Activated CD8-positive, alpha-beta memory T cell treated with anti-CD3 and anti-CD28 coated beads for 4 hours (primary cell): Measurements from ENCODE around the gene RPL35.

Experiments
- DNase-seq, 2 donors: peaks; one replicate each; pipeline ENCODE4 v3.0.0-alpha.2; 2020; ENCODE audit warnings: low read depth in 2 of 2

The RPL35 gene

DNA sequence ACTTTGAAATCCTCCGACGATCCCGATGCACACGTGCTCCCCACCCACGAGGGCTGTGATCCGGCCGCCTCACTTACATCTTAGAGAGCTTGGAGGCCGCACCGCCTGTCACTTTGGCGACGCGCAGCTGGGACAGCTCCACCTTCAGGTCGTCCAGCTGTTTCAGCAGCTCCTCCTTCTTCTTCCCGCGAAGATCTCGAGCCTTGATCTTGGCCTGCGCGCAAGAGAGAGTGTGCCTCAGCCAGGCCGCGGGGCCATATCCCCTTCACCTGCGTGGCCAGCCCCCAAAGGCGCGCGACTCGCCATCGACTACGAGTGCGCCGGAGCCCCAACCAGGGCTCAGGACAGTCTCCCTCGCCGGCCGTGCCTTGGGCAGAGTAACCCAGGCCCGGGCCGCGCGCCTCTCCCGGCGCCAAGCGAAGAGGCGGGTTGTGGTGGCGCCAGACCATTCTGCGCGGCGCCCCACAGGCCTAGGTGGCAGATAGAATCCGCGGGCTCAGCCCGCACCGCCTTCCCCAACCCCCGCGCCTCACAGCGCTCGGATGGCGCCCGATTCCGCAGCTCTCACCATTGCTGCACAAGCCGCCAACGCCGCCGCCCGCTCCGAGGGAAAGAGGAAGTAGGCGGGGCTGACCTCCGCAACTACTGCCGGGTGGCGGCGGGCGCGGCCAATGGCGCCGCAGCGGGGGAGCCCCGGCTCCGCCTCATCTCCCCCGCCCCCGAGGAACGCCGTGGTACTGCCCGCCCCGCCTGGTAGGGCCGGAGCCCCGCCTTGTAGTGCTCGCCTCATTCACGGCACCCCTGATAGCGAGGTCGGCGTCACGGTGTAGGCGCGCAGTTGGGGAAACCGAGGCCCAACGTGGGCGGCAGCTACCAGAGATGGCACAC is at the start of gene RPL35, which contains the start of gene ARPC5L:
Gene RPL35, minus strand, starts transcription at position 616 of the 888 bp plus-strand sequence. Its CDS starts 45 bp downstream, at position 571.
Gene ARPC5L, plus strand, starts transcription at position 789 of the 888 bp plus-strand sequence. CDS start 7,161 bp downstream, outside the sequence.
- peak; percentile 91 to 92 for DNase-seq

DNA sequence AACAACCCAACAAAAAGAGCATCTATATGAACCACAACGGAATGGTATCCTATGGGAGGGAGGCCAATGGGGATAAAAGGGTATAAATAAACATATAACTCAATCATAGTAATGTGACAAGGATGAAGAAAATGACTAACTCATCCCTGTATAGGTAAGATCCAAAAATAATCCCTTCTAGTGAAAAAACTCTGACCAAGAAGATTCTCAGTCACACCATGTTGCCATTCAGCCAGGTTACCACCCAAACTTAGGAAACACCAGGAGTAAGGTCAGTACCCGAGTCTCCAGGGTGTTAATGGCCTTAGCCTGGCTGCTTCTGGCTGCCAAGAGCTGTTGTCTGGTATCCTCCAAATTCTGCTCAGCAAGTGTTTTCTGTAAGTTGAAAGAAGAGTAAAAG is 46.3 kb upstream of the RPL35 start:
- DNase-seq = no peak

DNA sequence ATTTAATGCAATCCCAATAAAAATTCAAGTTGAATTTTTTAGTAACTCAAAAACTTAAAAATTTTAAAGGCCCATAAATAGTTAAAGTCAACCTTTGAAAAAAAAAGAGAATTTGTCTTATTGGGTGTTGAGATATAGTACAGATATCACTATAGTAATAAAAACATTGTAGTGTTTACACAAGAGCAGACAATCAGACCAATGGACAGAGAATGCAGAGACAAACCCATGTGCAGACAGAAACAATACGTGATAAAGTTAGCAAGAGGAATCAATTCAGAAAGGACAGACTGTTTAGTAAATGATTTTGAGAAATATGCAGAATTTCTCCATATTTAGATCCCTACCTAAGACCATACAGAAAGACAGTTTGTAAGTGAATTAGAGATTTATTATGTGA is 45.2 kb upstream of the RPL35 start:
- no peak for DNase-seq

DNA sequence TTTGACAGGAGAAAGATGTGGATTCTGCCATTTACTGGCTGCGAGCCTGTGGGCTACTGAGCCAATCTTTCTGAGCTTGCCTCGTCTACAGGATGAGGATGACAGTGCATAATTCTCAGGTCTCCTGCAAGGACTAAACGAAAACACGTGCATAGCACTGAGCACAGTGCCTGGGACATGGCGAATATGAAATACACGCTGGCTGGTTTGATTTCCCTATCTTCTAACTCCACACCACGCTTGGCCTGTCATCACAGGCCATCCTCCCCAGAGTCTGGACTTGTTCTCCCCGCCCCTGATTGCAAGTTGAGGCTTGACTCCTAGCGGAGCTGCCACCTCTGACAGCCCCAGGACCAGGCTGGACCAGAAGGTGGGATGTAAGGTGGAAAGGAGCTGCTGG is 38.1 kb upstream of the RPL35 start:
- DNase-seq = no peak

DNA sequence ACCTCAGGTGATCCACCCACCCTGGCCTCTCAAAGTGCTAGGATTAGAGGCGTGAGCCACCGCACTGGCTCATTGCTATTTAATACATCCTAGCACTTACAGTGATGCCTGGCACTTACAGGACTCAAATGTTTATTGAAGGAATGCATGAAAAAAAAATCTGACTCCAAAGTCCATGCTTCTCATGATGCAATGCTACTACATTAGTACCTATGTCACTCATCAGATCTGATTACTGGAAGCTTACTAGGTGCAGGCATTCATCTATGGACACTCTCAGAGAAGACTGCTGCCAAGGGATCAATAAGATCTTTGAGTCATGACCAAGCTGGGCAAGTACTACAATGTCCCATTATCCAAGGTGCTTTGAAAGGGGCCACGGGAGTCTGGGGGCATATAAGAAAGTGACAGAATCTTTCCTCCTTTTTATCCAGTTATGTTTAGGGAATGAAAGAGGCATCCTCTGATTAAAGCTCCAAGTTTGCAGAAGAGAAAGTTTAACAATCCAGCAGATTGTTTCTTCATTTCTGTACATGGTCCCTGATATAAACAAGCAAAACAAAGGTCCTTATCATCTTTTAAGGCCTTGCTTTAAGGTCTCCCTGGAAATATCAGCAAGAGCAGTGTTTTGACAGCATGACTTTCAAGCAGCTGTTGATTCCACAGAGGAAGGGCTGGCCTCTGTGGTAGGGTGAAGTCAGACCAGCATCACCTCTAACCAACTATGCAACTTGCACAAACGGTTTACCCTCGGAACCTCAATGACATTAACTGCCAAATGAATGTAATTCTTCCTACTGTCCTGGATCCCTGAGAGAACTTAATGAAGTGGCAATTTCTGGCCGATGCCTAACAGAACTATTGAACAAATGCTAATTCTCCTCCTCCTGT is 36.1 kb upstream of the RPL35 start:
- DNase-seq = no peak

DNA sequence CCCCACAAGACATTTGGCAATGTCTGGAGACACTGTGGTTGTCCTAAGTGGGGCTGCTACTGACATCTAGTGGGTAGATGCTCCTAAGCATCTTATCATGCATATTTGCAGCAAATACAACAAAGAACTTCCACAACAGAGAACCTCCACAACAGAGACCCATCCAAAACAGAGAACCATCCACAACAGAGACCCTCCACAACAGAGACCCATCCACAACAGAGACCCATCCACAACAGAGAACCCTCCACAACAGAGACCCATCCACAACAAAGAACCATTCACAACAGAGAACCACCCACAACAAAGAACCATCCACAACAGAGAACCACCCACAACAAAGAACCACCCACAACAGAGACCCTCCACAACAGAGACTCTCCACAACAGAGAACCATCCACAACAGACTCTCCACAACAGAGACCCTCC is 33.0 kb upstream of the RPL35 start:
- no peak for DNase-seq

DNA sequence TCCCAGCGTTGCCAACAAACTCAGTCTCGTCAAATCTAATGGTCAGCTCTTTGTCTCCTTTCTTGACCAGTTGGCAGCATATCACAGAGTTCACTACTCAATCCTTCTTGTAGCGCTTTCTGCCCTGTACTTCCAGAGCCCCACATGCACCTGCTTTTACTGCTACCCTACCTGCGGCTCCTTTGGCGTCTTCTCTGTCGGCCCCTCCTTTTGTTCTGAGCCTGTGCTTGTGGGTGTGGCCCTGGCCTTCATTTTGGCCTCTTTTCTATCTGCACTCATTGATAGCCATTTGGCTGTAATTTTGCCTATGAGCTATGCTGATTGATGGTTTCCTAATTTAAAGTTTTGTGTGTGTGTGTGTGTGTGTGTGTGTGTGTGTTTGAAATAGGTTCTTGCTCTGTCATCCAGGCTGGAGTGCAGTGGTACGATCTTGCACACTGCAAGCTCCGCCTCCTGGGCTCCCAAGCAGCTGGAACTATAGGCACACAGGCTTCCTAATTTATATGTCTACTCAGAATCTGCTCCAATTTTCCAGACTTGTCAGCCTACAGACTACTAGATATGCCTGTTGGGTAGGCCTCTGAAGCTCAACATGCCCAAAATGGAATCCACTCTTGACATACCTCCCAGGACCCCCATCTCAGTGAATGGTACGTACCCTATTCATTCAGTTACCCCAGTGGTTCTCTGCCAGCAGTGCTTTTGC is 32.4 kb upstream of the RPL35 start:
- no peak for DNase-seq

DNA sequence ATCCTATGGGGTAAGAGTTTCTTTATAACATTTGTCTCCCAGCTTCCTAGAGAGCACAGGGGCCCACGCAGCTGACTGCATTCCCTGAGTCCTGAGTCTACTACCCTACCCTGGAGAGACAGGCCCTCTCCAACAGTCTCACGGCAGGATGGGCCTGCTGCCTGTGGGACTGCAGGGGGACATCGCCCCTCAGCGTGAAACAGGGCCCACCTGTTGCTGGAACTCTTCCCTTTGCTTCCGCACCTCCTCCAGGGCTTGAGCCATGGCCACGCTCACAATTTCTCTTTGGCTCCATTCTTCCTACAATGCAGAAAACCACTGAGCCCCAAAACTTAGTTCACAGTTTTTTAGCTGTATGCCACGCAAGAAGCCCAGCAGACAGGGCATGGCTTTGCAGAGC is 28.4 kb upstream of the RPL35 start:
- DNase-seq = no peak

DNA sequence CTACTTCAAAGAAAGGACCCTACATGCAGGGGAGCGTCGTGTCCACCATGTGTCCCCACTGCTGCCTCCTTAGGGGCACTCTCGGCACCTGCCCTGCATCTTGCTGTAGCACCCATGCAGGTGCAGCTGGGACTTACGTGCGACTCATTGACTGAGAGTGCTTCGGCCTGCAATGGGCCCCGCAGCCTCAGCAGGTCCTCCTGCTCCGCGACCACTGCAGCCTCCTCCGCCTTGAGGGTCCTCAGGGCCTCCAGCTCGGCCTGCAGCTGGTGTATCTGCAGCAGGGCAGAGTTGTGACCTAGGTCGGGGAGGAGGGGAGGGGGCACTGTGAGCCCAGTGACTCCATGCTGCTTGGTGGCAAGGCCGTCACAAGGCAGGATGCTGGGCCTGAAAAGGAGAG is 27.2 kb upstream of the RPL35 start:
- no peak for DNase-seq

DNA sequence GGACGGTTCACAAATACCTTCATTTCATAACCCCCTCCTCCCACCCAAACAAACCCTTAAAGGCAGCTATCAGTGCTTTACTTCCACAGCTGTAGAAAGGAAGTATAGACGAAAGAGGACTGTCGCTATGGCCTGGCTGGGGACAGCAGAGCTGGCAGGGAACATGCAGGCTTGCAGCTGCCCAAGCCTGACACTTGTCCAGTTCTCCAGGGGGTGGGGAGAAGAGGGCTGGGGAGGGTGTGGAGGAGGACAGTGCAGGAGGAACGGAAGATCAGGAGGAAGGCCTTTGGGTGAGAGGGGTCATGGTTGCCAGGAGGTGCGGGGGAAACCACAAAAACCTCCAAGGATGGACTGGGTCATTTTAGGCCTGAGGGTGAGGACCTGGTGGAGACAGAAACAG is 26.1 kb upstream of the RPL35 start:
- no peak for DNase-seq

DNA sequence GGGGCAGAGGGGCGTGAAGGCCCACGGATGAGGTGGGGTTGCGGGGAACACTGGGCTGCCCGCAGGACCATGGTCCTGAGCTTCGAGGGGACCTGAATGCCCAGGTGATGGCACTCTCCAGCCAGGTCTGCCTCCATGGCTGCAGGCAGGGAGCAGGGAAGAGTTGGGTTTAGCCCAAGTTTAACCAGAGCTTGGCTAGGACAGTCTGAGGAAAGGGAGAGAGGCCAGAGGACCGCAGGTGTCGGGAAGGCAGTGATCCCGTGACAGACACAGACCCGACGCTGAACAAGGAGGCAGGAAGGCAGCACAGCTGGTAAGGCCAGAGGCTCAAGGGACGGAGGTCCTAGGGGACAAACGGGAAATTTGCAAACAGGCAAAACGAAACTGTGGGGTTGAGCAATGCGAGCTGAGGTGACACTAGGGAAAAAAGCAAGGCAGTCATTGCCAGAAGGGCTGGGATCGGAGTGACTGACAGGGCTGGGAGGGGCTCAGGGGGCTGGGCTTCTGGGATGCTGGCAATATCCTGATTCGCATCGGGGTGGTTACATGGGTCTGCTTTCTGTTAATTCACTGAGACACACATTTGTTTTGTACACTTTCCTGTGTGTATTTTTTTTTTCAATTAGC is 25.2 kb upstream of the RPL35 start:
- DNase-seq = no peak

DNA sequence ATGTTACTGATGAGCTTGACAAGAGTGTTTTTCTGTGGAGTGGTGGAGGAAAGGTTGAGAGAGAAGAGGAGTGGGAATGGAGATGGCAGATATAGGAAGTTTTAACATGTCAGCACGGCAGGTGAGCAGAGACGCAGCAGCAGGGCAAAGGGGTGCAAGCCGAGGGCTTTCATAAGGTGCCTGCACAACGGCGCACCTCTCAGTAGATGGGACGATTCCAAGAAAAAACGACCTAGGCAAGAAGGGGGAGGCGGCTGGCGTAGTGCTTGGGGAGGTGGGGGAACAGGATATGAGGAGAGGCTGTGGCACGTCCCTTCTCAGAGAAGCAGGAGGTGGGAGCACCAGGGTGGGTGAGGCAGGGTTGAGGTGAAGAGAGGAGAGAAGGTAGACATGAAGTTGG is 24.7 kb upstream of the RPL35 start:
- DNase-seq = no peak

DNA sequence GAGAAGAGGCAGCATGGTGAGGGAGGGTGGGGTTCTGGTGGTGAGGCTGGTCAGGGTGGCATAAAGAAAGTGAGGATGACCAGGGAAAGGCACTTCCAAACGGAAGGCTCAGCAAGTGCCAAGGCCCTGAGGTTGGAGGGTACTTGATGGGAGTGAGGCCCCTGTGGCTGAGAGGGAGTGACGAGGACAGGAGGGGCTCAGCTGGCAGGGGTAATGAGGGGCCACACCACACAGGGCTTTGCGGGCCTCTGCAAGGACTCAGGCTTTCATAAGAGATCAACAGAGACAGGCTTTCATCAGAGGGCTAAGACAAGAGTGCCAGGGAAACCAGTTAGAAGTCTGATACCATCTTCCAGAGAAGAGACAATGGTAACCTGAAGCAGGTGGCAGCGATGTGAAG is 23.8 kb upstream of the RPL35 start:
- DNase-seq = no peak

DNA sequence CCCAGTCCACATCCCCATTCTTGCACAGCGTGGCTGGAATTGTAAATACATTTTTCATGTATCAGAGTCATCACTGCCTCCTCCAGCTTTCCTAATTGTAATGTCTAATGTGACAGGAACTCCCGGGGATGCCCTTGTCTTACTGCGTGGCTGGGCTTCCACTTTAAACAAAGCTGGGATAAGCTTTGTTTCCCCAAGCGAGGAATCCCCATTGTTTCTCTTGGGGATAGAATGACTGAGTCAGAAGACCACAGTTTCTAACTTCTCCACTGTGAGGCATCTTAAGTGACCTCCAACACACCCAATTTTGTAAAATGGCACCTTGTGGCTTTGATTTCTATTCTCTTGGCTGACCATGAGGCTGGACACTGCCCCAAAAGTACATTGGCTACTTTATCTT is 22.6 kb upstream of the RPL35 start:
- DNase-seq = no peak

DNA sequence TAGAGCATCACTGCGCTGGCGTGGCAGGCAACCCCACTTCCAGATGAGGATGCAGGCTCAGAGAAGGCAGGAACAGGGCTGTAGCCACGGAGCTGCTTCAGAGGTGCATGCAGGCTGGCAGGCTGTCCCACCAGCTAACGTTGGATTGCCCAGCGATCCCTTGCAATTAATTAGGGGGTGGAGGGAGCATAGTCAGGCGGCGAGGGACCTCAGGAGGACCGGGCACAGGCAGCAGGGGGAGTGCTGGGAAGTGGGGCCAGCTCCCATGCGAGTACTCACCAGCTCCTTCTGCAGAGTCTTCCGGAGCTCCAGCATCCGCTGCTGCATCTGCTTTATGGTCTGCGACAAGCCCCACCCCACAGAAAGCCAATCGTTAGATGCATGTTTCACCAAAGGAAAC is 20.5 kb upstream of the RPL35 start:
- DNase-seq = no peak

DNA sequence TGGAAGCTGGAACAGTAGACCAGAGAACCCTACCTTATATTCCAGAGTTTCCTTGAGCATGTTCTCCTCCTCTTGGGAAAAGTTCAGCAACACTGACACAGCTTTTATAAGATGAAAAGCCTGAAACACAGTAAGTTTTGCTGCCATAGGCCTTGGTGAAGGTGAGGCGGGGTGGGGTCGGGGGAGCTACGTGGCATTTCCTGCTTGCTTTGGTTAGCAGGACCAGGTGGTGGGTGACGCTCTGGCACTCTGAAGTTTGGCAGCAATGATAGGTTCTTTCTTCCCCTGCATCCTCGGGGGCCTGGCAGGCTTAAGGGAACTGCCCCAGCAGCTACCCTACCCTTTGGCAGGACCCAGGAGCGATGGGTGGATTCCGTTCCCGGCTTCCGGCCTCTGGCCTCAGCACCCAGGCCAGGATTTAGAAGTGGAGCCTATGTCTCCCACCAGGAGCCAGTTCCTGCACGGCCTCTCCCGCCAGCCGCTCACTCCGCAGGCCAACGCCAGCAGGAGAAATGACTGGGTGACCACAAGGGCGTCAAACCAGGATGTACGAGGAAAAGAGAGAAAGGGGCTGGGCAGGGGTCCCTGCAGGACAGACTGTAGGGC is 19.5 kb upstream of the RPL35 start:
- DNase-seq = no peak

DNA sequence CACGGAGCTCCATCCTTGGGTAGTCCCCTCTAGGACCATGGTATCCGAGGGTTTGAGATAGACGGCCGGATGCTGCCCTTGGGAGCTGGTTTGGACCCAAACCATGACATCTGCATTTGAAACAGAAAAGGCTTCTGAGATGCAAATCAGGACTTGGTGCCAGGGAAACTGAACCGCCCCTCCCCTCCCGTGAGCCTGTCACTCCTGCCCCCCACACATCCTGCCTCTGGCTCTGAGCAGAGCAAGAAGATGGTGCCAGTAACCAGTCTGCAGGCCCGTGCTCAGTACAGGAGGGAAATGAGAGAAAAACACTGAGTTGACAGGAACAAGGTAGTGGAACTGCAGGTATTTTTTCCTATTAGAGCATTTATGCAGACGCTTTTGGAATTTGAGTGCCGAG is 18.7 kb upstream of the RPL35 start:
- DNase-seq = no peak

DNA sequence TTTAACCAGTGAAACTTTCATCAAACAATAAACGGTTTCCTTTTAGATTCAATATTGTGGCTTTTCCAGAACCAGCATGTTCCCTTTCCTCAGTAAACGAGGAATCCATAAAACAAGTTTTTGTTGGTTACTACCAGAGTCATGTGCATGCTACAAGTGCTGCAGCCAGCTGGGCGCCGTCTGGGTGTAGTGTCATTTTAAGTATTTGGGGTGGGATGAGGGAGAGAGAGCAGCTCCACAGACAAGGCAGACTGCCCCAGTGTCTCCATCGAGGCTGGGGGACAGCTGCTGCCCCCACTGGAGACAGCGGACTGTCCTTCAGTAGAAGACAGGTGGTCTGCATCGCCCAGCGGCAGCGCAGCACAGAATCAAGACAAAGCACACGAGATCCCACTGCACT is 17.5 kb upstream of the RPL35 start:
- DNase-seq = no peak

DNA sequence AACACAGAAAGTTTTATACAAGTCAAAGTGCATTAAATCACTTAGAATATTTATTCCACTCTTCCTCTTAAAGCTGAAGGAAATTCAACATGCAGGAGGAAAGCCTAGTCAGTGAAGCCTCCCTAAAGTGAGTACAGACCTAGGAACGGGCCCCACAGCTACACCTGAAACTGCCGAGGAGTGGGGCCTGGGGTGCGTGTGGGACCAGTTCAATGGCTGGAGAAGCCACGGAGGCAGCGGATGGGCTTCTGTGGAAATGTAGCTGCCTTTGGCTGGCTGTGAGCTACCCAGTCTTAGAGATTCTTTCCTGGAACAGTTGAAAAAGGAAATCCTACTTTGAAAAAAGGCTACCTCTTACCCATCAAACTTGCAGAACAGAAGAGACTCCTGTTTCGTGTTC is 16.8 kb upstream of the RPL35 start:
- no peak for DNase-seq

DNA sequence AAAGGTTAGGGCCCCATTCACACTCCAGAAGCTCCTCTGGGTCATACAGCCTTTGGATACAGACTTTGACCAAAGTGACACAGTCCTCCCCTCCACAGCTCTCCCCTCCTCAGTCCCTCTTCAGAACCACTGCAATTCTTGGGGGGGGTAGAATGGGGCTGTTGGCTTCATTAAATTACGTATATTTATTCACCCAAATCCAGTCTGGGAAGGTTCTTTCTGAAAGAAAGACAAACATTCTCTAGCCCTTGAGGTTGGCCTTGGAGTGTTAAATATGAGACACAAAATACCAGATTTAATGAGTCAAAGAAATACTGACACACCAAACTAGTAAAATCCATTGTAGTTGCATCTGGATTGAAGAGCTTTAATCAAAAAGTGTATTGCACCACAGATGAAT is 16.3 kb upstream of the RPL35 start:
- no peak for DNase-seq
